Duodenal mucosa (tissue), 2 donors: ENCODE data around the gene SCAMP5.

Source experiments
- H3K27ac ChIP-seq: one replicate; pipeline ENCODE4 v1.7.0; 2013; ENCODE audit warnings: low read depth, low read length
- H3K27me3 ChIP-seq, 2 donors: one replicate each; pipeline ENCODE4 v1.7.0; 2013; ENCODE audit warnings: low read length in 2 of 2, control low read depth in 1 of 2; ENCODE audit not compliant: insufficient read depth in 2 of 2, control insufficient read depth in 1 of 2
- H3K36me3 ChIP-seq, 2 donors: one replicate each; pipeline ENCODE4 v1.7.0; 2013; ENCODE audit warnings: low read length in 2 of 2, control low read depth in 1 of 2; ENCODE audit not compliant: insufficient read depth in 2 of 2, control insufficient read depth in 1 of 2
- H3K4me1 ChIP-seq, 2 donors: one replicate each; pipeline ENCODE4 v1.7.0; 2013; ENCODE audit warnings: low read length in 2 of 2, control low read depth in 1 of 2; ENCODE audit not compliant: insufficient read depth in 2 of 2, control insufficient read depth in 1 of 2
- H3K4me3 ChIP-seq, 2 donors: one replicate each; pipeline ENCODE4 v1.7.0; 2013; ENCODE audit warnings: low read length in 2 of 2, low read depth in 1 of 2
- H3K9ac ChIP-seq, 2 donors: one replicate each; pipeline ENCODE4 v1.7.0; 2013; ENCODE audit warnings: low read length in 2 of 2, low read depth in 1 of 2
- H3K9me3 ChIP-seq, 2 donors: one replicate each; pipeline ENCODE4 v1.7.0; 2013; ENCODE audit warnings: low read length in 2 of 2, control low read depth in 1 of 2; ENCODE audit not compliant: control insufficient read depth in 1 of 2

SCAMP5 gene

DNA sequence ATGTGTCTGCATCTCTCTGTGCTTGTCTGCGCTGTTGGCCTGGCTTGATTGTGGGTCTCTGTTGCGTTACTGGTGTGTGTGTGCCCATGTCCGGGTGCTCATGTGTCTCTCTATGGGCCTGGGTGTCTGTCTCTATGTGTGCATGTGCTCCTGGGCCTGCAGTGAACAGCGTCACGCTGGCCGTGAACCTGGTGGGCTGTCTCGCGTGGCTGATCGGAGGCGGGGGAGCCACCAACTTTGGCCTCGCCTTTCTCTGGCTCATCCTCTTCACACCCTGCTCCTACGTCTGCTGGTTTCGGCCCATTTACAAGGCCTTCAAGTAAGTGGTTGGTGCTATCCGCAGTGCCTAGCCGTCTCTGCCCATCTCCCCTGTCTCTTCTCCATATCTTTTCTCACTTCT lies 21.1 kb downstream of the SCAMP5 start:
- Histone ChIP-seq H3K36me3 (peaks cover 4 to 11% of the 10 kb centered on the region in 2 donors), H3K4me3 (no peak overlapping the region), H3K27ac (no peak overlapping the region), H3K4me1 (no peaks in the 10 kb centered on the region), H3K9me3 (no peaks in the 10 kb centered on the region), H3K9ac (no peak overlapping the region), H3K27me3 (no peaks in the 10 kb centered on the region)

DNA sequence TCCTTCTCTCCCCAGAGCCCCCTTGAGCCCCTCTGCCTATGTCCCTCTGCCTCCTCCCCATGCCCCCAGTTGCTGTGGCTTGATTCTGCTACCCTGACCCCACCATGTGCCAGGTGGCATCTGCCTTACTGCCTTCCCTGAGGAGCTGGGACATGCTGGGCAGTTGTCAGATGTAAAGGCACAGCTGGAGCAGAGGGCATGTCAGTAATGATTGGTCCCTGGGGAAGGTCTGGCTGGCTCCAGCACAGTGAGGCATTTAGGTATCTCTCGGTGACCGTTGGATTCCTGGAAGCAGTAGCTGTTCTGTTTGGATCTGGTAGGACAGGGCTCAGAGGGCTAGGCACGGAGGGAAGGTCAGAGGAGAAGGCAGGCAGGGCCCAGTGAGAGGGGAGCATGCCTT lies 24.6 kb downstream of the SCAMP5 start:
- Histone ChIP-seq H3K9ac (no peak overlapping the region), H3K9me3 (no peaks in the 10 kb centered on the region), H3K27me3 (no peaks in the 10 kb centered on the region), H3K4me3 (no peak overlapping the region), H3K4me1 (peaks cover 8 to 11% of the 10 kb centered on the region in 2 donors), H3K27ac (no peak overlapping the region), H3K36me3 (peaks cover 4 to 8% of the 10 kb centered on the region in 2 donors)

DNA sequence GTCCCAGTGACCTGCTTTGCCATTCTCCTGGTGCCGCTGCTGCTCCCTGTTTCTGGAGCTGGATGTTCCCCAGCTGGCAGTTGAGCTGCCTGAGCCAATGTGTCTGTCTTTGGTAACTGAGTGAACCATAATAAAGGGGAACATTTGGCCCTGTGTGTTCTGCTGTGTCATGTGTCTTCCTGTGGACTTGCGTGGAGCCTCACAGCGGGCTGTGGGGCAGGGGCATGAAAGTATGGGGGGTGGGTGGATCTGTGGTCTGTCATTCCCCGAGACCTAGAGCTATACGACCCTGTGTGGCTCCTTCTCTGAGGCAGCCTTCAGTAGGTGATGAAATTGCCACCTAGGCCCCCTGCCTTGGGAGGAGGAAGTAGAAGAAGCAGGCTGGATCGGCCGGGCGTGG lies 26.0 kb downstream of the SCAMP5 start:
- peaks cover 8 to 11% of the 10 kb centered on the region in 2 donors for H3K36me3 ChIP-seq
- H3K4me3 ChIP-seq = no peak overlapping the region
- H3K9ac ChIP-seq = no peak overlapping the region

DNA sequence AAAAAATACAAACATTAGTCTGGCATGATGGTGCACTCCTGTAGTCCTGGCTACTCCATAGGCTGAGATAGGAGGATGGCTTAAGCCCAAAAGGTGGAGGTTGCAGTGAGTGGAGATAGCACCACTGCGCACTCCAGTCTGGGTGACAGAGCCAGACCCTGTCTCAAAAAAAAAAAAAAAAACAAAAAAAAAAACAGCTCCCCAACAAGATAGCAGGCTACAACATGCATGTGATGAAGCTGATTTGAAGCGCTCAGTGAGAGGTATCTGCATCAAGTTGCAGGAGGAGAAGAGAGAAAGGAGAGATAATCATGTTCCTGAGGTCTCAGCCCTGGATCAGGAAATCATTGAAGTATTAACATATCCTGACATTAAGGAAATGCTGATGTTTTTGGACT lies 27.4 kb downstream of the SCAMP5 start:
- no peak overlapping the region for H3K27ac ChIP-seq
- H3K4me3 ChIP-seq = no peak overlapping the region
- no peak overlapping the region for H3K9ac ChIP-seq

More for the DNA sequence above, 26.0 kb downstream of the SCAMP5 start:
- peaks cover 19 to 25% of the 10 kb centered on the region in 2 donors for H3K4me1 ChIP-seq
- H3K9me3 ChIP-seq = no peaks in the 10 kb centered on the region
- H3K27me3 ChIP-seq = no peaks in the 10 kb centered on the region
- H3K27ac ChIP-seq = no peak overlapping the region

DNA sequence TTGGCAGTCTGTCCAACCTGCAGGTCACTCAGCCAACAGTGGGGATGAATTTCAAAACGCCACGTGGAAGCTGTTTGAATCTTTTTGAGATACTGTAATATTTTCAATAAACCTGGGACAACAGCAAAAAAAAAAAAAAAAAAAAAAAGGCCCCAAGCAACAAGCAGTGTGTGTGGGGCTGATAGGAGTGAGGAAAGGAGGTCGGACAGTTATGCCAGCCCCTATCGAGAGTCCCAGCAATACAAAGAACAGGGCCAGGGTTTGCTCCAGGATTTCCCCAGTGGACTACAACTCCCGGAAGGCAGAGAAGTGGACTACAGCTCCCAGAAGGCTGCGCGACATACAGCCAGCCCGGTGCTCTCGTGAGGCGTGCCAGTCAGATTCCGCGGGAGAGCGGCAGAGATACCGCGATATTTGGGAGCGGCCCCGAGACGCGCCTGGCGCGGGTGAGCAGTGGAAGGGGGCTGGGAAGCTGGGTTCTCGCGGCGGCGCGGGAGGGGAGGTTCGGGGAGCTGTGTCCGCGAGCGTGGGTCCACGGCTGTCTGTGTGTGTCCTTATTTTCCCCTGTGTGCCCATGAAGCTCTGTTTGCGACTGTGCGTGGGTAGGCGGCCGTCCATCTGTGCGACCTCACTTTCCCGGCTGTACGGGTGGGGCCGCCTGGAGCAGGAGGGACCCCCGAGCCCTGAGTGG lies 28.0 kb downstream of the SCAMP5 start, which contains the start of gene PPCDC:
Gene PPCDC, plus strand, starts transcription at position 410 of the 691 bp plus-strand sequence. CDS start 4,729 bp downstream, outside the sequence.
- H3K4me3 ChIP-seq = peak within 1 kb of the TSS; percentile 98 to 99

More for the DNA sequence above, 27.4 kb downstream of the SCAMP5 start:
- Histone ChIP-seq H3K27me3 (no peaks in the 10 kb centered on the region), H3K36me3 (peaks cover 8 to 11% of the 10 kb centered on the region in 2 donors), H3K9me3 (no peaks in the 10 kb centered on the region), H3K4me1 (peaks cover 19 to 25% of the 10 kb centered on the region in 2 donors)

DNA sequence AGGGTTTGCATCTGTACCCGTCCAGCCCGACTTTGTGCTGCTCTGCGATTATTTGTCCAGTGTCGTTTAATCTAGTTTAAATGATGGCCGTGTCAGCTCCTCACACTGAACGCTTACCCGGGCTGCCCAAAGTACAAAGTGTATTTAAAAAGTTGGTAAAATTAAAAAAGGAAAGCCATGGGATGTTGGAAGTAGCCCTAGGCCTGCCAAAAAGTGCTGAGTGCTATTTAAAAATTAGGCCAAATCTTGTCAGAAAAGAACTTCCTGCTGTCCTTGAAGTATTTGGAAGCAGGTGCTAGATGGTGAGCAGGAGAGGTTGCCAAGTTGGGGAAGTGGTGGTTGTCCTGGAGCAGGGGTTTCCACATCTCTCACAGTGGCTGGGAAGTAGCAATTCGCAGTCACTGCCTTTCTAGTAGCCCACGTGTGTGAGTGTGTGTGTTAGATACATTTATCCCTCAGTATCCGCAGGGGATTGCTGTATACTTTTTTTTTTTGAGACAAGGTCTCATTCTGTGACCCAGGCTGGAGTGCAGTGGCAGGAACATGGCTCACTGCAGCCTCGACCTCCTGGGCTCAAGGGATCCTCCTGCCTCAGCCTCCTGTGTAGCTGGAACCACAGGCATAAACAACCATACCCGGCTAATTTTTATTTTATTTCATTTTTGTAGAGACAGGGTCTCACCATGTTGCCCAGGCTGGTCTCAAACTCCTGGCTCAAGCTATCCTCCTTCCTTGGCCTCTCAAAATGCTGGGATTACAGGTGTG lies 28.7 kb downstream of the SCAMP5 start:
- Histone ChIP-seq H3K9me3 (no peaks in the 10 kb centered on the region), H3K27ac (peak overlapping the region; percentile 80), H3K36me3 (peaks cover 5 to 7% of the 10 kb centered on the region in 2 donors), H3K4me3 (peak overlapping the region; percentile 98 to 99), H3K27me3 (no peaks in the 10 kb centered on the region), H3K9ac (peak overlapping the region; percentile 99 to 100), H3K4me1 (peaks cover 19 to 26% of the 10 kb centered on the region in 2 donors)

More for the DNA sequence above, 28.0 kb downstream of the SCAMP5 start, which contains the start of gene PPCDC:
- H3K4me1 ChIP-seq = peaks cover 19 to 25% of the 10 kb centered on the region in 2 donors
- H3K27me3 ChIP-seq = no peaks in the 10 kb centered on the region
- H3K27ac ChIP-seq = peak within 1 kb of the TSS; percentile 80
- no peaks in the 10 kb centered on the region for H3K9me3 ChIP-seq
- H3K9ac ChIP-seq = peak within 1 kb of the TSS; percentile 99 to 100
- H3K36me3 ChIP-seq = peaks cover 7 to 9% of the 10 kb centered on the region in 2 donors

DNA sequence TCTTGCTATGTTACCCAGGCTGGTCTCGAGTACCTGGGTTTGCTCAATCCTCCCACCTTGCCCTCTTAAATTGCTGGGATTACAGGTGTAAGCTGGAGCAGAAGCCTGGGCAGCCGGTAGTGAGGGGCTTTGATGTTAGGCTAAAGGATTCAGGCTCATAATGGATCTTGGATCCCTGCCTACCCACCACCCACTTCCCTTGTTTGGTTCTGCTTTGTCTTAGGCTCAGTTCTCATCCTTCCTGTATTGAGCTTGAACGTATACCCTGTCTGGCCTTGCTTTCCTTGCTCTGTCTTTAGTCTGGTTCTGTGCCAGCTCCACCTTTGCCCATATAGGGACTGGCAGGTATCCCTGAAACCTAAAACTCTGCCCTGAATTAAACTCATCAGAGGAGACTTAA lies 29.7 kb downstream of the SCAMP5 start:
- Histone ChIP-seq H3K27ac (no peak overlapping the region), H3K36me3 (peaks cover 5 to 7% of the 10 kb centered on the region in 2 donors), H3K9me3 (no peaks in the 10 kb centered on the region), H3K4me3 (no peak overlapping the region), H3K27me3 (no peaks in the 10 kb centered on the region), H3K9ac (peak overlapping the region in 1 of 2 donors; percentile 35), H3K4me1 (peaks cover 27 to 35% of the 10 kb centered on the region in 2 donors)

DNA sequence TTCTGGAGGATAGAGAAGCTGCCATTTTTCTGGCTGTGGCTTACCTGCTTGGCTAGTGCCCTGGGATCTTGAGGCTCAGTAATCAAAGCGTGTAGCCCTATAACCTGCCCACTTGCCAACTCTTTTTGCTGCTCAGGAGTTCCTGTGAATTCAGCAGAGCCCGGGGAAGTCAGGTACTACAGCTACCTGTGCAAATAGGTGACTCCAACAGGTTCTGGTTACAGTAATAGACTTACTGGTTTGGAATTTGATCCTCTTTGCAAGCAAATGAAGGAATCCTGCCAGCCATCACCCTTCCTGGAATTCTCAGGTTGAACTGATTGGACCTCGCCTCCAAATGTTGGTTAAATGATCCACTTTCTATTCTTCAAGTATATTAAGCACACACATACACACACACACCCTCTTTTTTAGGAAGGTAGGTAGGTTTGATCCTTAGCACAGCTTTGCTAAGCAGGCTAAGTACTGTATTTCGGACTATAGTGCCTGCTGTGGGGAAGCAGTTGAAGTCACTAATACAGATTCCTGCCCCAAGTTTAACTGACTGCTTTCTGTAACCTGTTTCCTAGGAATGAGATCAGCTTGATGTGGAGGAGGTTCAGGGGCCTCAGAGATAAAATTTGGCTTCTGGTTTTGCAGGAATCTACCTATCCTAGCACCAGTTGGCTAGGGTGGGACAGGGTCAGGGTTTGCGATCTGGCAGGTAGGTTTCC lies 30.3 kb downstream of the SCAMP5 start:
- Histone ChIP-seq H3K9me3 (no peaks in the 10 kb centered on the region), H3K36me3 (peaks cover 4 to 7% of the 10 kb centered on the region in 2 donors), H3K27me3 (no peaks in the 10 kb centered on the region), H3K4me3 (no peak overlapping the region), H3K9ac (peak overlapping the region in 1 of 2 donors; percentile 9), H3K27ac (no peak overlapping the region), H3K4me1 (peaks cover 27 to 39% of the 10 kb centered on the region in 2 donors)

DNA sequence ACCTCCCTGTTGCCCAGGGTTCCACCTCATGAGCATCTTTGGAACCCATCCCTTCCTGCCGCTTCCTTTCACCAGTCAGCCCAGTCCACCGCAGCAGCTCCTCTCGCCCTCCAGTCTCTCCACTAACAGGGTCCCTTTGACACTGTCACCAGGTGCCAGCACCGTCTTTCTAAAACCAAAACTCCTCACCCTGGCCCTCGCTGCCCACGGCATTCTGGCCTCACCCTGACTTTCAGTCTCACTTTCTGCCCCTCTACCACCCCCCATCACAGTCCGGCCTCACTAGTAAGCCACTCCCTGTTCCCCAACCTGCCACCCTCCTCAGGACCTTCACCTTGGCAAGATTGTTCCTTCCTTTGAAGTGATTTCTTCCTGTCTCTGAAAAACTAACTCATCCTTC lies 32.2 kb downstream of the SCAMP5 start:
- Histone ChIP-seq H3K27ac (no peak overlapping the region), H3K36me3 (peaks cover 0 to 7% of the 10 kb centered on the region in 2 donors), H3K9ac (no peak overlapping the region), H3K4me1 (peaks cover 32 to 45% of the 10 kb centered on the region in 2 donors), H3K9me3 (no peaks in the 10 kb centered on the region), H3K4me3 (no peak overlapping the region), H3K27me3 (no peaks in the 10 kb centered on the region)
